ENCODE data around the gene FBXL19. TPM values are rescaled to one million over a fixed set of nuclear protein-coding genes. Genes with fewer than 3 reads are reported as not detected.

FBXL19 gene
- total and polyA plus RNA-seq, 2 of the 13 experiments (the other 11 are each of a cell fraction or from before 2014, with no cell fraction given) = 6.0 to 13.7 TPM

GRCh38 chr16:30996985-30997724, 73.8 kb downstream of the FBXL19 start (continued):
- TF ChIP-seq LCORL (IDR thresholded peaks at IDR 0.05) (no peak), LCORL (CRISPR knock-in tag; IDR thresholded peaks at IDR 0.05) (peak; percentile 83; the same call in 1 of the 2 replicates), ZNF350 (CRISPR knock-in tag; IDR thresholded peaks at IDR 0.05; ENCODE audit: borderline replicate concordance, low read depth) (peak; percentile 42), ZBTB42 (CRISPR knock-in tag; IDR thresholded peaks at IDR 0.05) (no peak), KLF11 (CRISPR knock-in tag; IDR thresholded peaks at IDR 0.05) (no peak; the same call in 1 of the 2 replicates), ZNF629 (CRISPR knock-in tag; conservative IDR thresholded peaks at IDR 0.05) (no peak), MTA1 (CRISPR knock-in tag; IDR thresholded peaks at IDR 0.05; ENCODE audit: borderline replicate concordance) (peak; percentile 89; the same call in 1 of the 2 replicates), ZMAT3 (CRISPR knock-in tag; conservative IDR thresholded peaks at IDR 0.05) (peak; percentile 88), KAT7 (CRISPR knock-in tag; IDR thresholded peaks at IDR 0.05; ENCODE audit: borderline replicate concordance) (peak; percentile 75), SP140L (CRISPR knock-in tag; IDR thresholded peaks at IDR 0.05; ENCODE audit: borderline replicate concordance) (no peak), ZNF616 (CRISPR knock-in tag; IDR thresholded peaks at IDR 0.05; ENCODE audit: low read depth) (peak; percentile 69; the same call in 1 of the 2 replicates), FOSL2 (CRISPR knock-in tag; IDR thresholded peaks at IDR 0.05) (peak; percentile 50; the same call in 1 of the 2 replicates), DZIP1 (CRISPR knock-in tag; IDR thresholded peaks at IDR 0.05) (peak; percentile 73; the same call in 1 of the 2 replicates), TIGD3 (CRISPR knock-in tag; IDR thresholded peaks at IDR 0.05; ENCODE audit: borderline replicate concordance) (0 out of 2 replicates have a peak, but pooled peaks have one; percentile 53)
- TF ChIP-seq, protein P1, sequence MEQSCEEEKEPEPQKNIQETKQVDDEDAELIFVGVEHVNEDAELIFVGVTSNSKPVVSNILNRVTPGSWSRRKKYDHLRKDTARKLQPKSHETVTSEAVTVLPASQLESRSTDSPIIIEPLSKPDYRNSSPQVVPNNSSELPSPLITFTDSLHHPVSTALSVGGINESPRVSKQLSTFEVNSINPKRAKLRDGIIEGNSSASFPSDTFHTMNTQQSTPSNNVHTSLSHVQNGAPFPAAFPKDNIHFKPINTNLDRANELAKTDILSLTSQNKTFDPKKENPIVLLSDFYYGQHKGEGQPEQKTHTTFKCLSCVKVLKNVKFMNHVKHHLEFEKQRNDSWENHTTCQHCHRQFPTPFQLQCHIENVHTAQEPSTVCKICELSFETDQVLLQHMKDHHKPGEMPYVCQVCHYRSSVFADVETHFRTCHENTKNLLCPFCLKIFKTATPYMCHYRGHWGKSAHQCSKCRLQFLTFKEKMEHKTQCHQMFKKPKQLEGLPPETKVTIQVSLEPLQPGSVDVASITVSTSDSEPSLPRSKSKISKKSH (CRISPR knock-in tag; IDR thresholded peaks at IDR 0.05; ENCODE audit: borderline replicate concordance) = peak; percentile 30; the same call in 1 of the 2 replicates
- TF ChIP-seq, protein P2, sequence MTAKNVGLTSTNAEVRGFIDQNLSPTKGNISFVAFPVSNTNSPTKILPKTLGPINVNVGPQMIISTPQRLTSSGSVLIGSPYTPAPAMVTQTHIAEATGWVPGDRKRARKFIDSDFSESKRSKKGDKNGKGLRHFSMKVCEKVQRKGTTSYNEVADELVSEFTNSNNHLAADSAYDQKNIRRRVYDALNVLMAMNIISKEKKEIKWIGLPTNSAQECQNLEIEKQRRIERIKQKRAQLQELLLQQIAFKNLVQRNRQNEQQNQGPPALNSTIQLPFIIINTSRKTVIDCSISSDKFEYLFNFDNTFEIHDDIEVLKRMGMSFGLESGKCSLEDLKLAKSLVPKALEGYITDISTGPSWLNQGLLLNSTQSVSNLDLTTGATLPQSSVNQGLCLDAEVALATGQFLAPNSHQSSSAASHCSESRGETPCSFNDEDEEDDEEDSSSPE (CRISPR knock-in tag; IDR thresholded peaks at IDR 0.05) = peak; percentile 71; the same call in 1 of the 2 replicates
- TF ChIP-seq, protein P3, sequence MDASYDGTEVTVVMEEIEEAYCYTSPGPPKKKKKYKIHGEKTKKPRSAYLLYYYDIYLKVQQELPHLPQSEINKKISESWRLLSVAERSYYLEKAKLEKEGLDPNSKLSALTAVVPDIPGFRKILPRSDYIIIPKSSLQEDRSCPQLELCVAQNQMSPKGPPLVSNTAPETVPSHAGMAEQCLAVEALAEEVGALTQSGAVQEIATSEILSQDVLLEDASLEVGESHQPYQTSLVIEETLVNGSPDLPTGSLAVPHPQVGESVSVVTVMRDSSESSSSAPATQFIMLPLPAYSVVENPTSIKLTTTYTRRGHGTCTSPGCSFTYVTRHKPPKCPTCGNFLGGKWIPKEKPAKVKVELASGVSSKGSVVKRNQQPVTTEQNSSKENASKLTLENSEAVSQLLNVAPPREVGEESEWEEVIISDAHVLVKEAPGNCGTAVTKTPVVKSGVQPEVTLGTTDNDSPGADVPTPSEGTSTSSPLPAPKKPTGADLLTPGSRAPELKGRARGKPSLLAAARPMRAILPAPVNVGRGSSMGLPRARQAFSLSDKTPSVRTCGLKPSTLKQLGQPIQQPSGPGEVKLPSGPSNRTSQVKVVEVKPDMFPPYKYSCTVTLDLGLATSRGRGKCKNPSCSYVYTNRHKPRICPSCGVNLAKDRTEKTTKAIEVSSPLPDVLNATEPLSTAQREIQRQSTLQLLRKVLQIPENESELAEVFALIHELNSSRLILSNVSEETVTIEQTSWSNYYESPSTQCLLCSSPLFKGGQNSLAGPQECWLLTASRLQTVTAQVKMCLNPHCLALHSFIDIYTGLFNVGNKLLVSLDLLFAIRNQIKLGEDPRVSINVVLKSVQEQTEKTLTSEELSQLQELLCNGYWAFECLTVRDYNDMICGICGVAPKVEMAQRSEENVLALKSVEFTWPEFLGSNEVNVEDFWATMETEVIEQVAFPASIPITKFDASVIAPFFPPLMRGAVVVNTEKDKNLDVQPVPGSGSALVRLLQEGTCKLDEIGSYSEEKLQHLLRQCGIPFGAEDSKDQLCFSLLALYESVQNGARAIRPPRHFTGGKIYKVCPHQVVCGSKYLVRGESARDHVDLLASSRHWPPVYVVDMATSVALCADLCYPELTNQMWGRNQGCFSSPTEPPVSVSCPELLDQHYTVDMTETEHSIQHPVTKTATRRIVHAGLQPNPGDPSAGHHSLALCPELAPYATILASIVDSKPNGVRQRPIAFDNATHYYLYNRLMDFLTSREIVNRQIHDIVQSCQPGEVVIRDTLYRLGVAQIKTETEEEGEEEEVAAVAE (CRISPR knock-in tag; IDR thresholded peaks at IDR 0.05; ENCODE audit: borderline replicate concordance) = 0 out of 2 replicates have a peak, but pooled peaks have one; percentile 81

Data from HepG2 (cell line).